Activated T-helper 2 cell treated with anti-CD3 and anti-CD28 coated beads, Interferon-gamma antibody, Interleukin-2, Interleukin-4, amounts not matched to agents 10 μg/mL and 5 μg/mL and 100 μg/mL, durations not matched to agents 14 hours and 24 hours and 36 hours (primary cell): ENCODE measurements around the gene KCNF1. TPM values are rescaled to one million over a fixed set of nuclear protein-coding genes. Genes with fewer than 3 reads are reported as not detected.

Experiments used
- DNase-seq: peaks from one replicate; pipeline ENCODE4 v3.0.0; 2021; ENCODE audit warnings: low spot score
- H3K27ac Mint-ChIP-seq: one replicate; pipeline ENCODE4 v1.8.0; 2021; ENCODE audit warnings: mixed read lengths
- H3K27me3 Mint-ChIP-seq: one replicate; pipeline ENCODE4 v1.8.0; 2021; ENCODE audit warnings: low read depth, mixed read lengths
- H3K36me3 Mint-ChIP-seq: one replicate; pipeline ENCODE4 v1.8.0; 2021; ENCODE audit warnings: low read depth, mixed read lengths
- H3K4me1 Mint-ChIP-seq: one replicate; pipeline ENCODE4 v1.8.0; 2021; ENCODE audit warnings: low read depth, mixed read lengths
- H3K4me3 Mint-ChIP-seq: one replicate; pipeline ENCODE4 v1.8.0; 2021; ENCODE audit warnings: low read depth, mild to moderate bottlenecking, moderate library complexity, mixed read lengths
- H3K9me3 Mint-ChIP-seq: one replicate; pipeline ENCODE4 v1.8.0; 2021; ENCODE audit warnings: mixed read lengths
- intact Hi-C: fragments of 100-400 bp; cut with micrococcal nuclease; formaldehyde crosslinking; loops from one replicate; pipeline ENCODE4 v1.15.1; 2023
- total RNA-seq: library from RNA; stranded (reverse); gene quantifications from 2 replicates; pipeline ENCODE4 v1.2.3, GENCODE V29; 2022

Gene KCNF1
- total RNA-seq, 1 donor from 2014 or later = not detected

DNA sequence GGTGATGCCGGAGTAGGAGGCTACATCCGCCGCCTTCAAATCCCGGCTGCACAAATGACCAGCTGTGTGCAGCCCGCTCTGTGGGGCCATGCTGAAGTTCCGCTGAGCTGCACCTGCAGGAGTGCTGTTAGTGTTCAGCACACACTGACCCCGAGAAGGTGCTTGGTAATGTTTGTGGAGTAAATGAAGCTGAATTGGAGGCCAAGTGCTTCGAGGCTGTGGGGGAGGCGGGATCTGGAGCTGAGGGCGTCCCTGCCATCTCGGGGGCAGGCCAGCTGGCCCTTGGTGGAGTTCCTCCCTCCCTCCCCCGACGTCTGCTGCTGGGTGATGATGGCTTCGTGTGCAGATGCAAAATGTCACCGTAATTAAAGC, 23.2 kb downstream of the KCNF1 start:
- Mint-ChIP-seq H3K27ac (no peak overlapping the region), H3K27me3 (peaks cover 3% of the 10 kb centered on the region), H3K4me1 (peaks cover 2% of the 10 kb centered on the region), H3K36me3 (no peaks in the 10 kb centered on the region), H3K4me3 (no peak overlapping the region), H3K9me3 (peaks cover 15% of the 10 kb centered on the region)
- DNase-seq = no peak
- intact Hi-C loops = no loop called here

DNA sequence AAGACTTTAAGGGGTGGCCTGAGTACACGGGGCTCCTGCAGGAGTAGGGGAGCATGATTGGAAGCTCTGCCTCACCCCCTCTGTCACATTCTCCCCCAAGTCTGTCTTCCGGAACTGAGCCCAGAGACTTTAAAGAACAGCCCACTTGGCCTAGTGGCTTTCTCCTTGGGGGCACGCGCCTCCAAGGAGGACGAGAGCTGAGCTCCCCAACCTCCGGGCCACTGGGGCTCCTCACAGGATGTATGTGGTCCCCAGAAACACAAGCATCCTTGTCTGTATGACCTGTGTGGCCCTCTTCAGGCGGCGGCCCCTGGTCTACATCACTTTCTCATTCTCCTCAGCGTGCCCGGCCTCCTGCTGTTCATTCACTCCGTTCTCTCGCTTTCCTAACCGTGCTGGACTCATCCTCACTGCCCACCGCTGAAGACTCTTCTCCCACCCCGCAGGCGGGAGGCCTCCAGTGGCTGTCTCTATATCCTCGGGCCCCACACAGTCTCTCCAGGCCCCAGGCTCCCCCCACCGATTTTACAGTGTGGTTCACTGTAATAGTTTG, 23.7 kb downstream of the KCNF1 start:
- Mint-ChIP-seq H3K27ac (no peak overlapping the region), H3K4me1 (peaks cover 2% of the 10 kb centered on the region), H3K4me3 (no peak overlapping the region), H3K27me3 (no peaks in the 10 kb centered on the region), H3K9me3 (peaks cover 15% of the 10 kb centered on the region), H3K36me3 (no peaks in the 10 kb centered on the region)
- intact Hi-C loops = no loop called here
- no peak for DNase-seq

DNA sequence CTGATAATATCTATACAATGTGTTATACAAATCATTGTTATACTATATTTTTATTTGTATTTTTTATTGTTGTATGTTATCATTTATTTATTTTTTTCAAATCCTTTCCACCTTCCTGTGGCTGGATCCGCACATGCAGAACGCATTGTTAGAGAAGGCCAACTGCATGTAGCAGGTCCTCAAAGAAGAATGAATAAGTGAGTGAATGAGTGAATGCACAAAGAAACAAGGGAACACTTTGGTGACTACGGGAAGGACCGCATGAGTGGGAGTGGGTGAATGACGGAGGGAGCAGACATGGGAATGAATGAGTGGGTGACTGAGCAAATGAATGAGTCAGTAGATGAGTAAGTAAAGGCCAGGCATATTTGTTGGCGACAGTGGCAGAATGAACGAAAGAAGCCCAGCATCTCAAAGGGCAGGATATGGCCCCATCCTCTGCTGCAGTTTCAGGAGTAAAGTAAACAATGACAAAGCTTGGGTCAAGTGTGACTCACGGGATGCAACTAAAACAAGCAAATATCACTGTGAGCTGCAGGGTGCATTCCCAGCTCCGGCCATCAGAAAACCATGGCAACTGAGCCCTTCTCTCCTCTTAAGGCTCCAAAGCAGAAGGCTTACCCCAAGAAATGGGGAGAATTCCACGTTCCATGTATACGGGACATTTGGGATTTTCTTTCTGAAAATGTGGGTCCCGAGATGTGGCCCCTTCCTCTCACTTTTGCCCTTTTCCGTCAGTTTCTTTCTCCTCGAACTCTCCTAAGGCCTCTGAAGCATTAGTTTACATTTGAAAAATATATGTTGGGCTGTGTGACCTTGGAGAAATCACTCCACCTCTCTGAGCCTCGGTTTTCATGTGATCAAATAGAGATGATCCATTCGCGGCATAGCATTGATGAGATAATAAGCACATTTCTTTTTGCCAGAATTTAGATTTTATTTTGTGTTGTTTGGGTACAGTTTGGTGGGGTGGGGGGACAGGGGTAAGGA, 24.5 kb downstream of the KCNF1 start:
- DNase-seq = no peak
- Mint-ChIP-seq H3K36me3 (no peaks in the 10 kb centered on the region), H3K27ac (no peak overlapping the region), H3K9me3 (peaks cover 15% of the 10 kb centered on the region), H3K4me1 (peaks cover 2% of the 10 kb centered on the region), H3K27me3 (no peaks in the 10 kb centered on the region), H3K4me3 (no peak overlapping the region)
- intact Hi-C loops = no loop called here

DNA sequence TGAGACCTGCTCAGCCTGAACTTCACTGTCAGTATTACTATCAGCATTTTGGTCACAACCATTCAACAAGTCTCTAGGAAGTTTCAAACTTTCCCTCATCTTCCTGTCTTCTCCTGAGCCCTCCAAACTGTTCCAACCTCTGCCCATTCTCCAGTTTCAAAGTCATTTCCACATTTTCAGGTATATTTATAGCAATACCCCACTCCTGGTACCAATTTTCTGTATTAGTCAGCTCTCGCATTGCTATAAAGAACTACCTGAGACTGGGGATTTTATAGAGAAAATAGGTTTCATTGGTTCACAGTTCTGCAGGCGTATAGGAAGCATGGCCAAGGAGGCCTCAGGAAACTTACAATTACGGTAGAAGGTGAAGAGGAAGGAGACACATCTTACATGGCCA, 27.3 kb downstream of the KCNF1 start:
- H3K4me3 Mint-ChIP-seq = no peak overlapping the region
- DNase-seq = no peak
- no peaks in the 10 kb centered on the region for H3K27me3 Mint-ChIP-seq
- H3K9me3 Mint-ChIP-seq = peaks cover 15% of the 10 kb centered on the region
- peaks cover 2% of the 10 kb centered on the region for H3K4me1 Mint-ChIP-seq
- H3K27ac Mint-ChIP-seq = no peak overlapping the region
- H3K36me3 Mint-ChIP-seq = no peaks in the 10 kb centered on the region
- intact Hi-C loops = no loop called here

DNA sequence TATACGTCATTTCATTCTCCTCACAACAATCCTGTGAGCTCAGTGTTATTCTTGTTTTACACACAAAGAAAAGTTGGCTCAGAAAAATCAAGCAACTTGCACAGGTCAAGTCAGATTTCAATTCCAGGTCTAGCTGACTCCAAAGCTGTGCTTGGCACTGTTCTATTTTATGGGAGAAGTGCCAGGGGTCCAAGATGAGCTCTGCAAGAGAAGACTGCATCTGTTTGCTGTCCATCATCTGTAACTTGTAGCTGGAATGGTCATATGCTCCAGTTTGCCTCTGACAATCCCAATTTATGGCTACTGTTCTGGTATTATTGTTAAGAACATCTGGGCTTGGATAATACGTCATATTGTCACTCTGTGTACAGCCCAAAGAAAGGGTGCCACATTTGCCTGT, 28.9 kb downstream of the KCNF1 start:
- no peak overlapping the region for H3K4me3 Mint-ChIP-seq
- H3K36me3 Mint-ChIP-seq = no peaks in the 10 kb centered on the region
- peaks cover 2% of the 10 kb centered on the region for H3K4me1 Mint-ChIP-seq
- peaks cover 15% of the 10 kb centered on the region for H3K9me3 Mint-ChIP-seq
- intact Hi-C loops = no loop called here
- H3K27ac Mint-ChIP-seq = no peak overlapping the region
- H3K27me3 Mint-ChIP-seq = peaks cover 3% of the 10 kb centered on the region
- no peak for DNase-seq

DNA sequence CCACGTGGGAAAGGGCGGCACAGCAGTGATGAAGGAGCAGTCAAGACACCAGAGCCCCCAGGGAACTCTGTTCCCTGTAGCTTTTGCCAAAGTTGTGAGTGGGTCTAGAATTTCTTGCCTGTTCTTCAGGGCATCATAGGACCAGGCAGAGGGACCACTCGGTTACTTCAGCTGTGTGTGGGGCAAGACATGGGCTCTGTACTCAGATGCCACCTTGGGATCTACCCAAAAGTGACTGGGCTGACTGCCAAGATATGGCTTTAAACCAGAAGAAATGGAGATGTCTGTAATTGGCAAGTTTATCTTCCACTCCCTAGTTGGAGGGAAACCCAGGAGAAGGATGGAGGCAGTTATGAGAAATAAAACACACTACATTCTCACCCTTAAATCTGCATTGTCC, 29.6 kb downstream of the KCNF1 start:
- no peak for DNase-seq
- Mint-ChIP-seq H3K27me3 (peaks cover 3% of the 10 kb centered on the region), H3K4me1 (no peaks in the 10 kb centered on the region), H3K36me3 (no peaks in the 10 kb centered on the region), H3K4me3 (no peak overlapping the region), H3K9me3 (peaks cover 15% of the 10 kb centered on the region), H3K27ac (no peak overlapping the region)
- intact Hi-C loops = no loop called here

DNA sequence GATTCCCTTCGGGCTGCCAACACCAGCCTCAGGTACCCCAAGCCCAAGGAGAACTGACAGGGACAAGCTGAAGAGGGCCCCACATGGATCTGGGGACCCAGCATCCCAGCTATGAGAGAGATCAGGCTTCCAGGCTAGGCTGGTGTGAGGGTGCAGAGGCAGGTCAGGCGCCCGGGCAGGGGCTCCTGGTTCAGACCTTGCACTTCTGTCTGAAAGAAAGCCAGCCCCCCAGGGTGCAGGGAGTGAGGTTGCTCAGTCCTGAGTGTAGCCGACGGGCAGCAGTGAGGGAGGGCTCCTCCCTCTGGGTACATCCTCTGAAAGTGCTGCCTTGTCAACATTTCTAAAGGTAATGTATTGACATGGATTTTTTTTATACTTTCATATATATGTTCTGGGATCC, 33.1 kb downstream of the KCNF1 start:
- DNase-seq = no peak
- intact Hi-C loops = no loop called here
- H3K27me3 Mint-ChIP-seq = peaks cover 8% of the 10 kb centered on the region
- no peak overlapping the region for H3K4me3 Mint-ChIP-seq
- no peaks in the 10 kb centered on the region for H3K36me3 Mint-ChIP-seq
- H3K4me1 Mint-ChIP-seq = no peaks in the 10 kb centered on the region
- no peaks in the 10 kb centered on the region for H3K9me3 Mint-ChIP-seq
- no peak overlapping the region for H3K27ac Mint-ChIP-seq

DNA sequence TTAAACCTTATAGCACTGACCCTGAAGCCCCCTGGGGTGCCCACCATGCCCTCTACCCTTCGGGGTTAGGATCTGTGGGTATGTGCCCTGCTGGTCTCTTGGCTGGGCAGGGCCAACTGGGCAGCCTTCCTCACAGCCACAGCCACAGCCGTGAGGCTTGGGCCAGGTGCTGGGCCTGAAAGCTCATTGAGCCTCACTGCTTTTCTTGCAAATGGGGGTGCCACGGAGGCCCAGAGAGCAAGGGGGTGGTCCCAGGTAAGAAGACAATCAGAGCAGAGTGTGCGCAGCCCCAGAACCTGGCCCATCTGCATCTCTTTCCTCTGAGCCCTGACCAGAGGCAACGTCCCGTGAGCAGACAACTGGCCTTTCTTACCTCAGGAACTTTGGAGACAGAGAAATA, 34.7 kb downstream of the KCNF1 start:
- Mint-ChIP-seq H3K9me3 (no peaks in the 10 kb centered on the region), H3K4me3 (no peak overlapping the region), H3K36me3 (no peaks in the 10 kb centered on the region), H3K27me3 (peaks cover 8% of the 10 kb centered on the region), H3K4me1 (no peaks in the 10 kb centered on the region), H3K27ac (no peak overlapping the region)
- intact Hi-C loops = no loop called here
- no peak for DNase-seq

DNA sequence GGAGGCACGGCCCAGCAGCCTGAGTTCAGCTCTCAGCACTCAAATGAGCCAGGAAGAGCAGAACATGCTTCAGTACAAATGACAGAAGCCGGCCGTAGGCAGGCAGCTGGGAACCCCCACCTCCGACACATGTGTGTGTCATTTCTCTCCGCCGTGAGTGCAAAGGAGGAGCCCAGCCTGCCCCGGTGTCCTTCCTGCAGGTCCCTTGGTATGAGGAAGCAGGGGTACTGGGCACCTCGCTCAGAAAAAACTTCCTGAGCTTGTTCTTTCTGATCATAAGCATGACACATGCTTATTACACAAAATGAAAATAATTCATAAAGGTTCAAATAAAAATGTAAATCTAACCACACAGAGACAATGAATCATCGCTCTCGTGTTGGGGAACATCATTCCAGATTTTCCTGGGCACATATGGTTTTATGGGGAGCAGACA, 35.3 kb downstream of the KCNF1 start:
- intact Hi-C loops = no loop called here
- no peak for DNase-seq
- no peaks in the 10 kb centered on the region for H3K4me1 Mint-ChIP-seq
- H3K27ac Mint-ChIP-seq = no peak overlapping the region
- H3K27me3 Mint-ChIP-seq = peaks cover 8% of the 10 kb centered on the region
- no peaks in the 10 kb centered on the region for H3K36me3 Mint-ChIP-seq
- H3K4me3 Mint-ChIP-seq = no peak overlapping the region
- H3K9me3 Mint-ChIP-seq = no peaks in the 10 kb centered on the region

DNA sequence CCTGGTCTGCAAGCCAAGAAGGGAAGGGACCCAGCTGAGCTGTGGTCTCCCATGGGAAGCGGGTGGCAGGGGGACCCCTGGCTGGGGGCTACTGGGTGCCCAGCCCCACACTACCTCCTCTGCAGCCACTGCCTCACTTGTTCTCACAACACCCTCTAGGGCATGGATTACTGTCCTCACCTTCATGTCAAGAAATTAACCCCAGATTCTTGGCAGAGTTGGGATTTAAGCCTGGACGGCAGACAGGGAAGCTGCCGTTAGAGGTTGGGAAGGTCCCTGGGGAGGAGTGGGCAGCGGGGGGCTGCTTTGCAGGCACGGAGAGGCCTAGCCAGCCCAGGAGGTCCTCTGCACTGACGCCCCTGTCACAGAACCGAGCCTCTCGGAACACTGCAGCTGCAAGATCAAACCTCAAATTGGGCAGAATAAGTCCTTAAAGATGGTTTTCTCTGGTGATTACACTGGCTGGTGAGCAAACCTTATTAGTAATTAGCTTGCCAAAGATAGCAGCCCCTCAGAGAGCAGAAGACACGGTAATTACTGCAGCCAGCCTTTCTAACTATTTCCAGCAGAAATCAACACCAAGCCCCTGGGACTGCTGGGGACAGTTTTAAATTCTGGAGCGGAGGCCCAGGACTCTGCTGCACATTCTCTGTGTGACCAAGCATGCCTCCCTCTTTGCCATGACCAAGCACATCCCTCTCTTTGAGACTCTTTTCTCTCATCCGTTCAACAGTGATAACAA, 35.9 kb downstream of the KCNF1 start:
- no peak overlapping the region for H3K27ac Mint-ChIP-seq
- peaks cover under 1% of the 10 kb centered on the region for H3K9me3 Mint-ChIP-seq
- H3K4me3 Mint-ChIP-seq = no peak overlapping the region

DNA sequence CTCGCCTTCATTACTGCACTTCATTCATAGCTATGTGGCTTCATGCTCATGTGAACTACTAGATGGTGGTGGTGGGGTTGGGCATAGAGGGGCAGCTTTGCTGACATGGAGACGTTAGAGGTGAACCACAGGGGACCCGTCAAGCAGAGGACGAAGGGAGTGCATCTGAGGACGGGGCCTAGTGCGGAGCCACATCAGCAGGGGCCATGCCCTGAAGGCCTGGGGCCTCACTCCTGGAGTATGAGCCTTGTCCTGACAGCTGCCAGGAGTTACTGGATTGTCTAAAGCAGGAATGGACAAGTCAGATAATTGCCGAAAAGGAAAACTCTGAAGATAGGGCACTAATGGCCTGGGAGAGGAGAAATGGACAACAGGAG, 36.4 kb downstream of the KCNF1 start:
- H3K27me3 Mint-ChIP-seq = peaks cover 8% of the 10 kb centered on the region
- peaks cover 7% of the 10 kb centered on the region for H3K9me3 Mint-ChIP-seq
- intact Hi-C loops = no loop called here
- H3K4me1 Mint-ChIP-seq = no peaks in the 10 kb centered on the region
- H3K27ac Mint-ChIP-seq = no peak overlapping the region
- peaks cover 3% of the 10 kb centered on the region for H3K36me3 Mint-ChIP-seq
- DNase-seq = no peak
- no peak overlapping the region for H3K4me3 Mint-ChIP-seq

More for the DNA sequence above, 35.9 kb downstream of the KCNF1 start:
- intact Hi-C loops = no loop called here
- H3K27me3 Mint-ChIP-seq = peaks cover 8% of the 10 kb centered on the region
- no peak for DNase-seq
- no peaks in the 10 kb centered on the region for H3K36me3 Mint-ChIP-seq
- H3K4me1 Mint-ChIP-seq = no peaks in the 10 kb centered on the region

DNA sequence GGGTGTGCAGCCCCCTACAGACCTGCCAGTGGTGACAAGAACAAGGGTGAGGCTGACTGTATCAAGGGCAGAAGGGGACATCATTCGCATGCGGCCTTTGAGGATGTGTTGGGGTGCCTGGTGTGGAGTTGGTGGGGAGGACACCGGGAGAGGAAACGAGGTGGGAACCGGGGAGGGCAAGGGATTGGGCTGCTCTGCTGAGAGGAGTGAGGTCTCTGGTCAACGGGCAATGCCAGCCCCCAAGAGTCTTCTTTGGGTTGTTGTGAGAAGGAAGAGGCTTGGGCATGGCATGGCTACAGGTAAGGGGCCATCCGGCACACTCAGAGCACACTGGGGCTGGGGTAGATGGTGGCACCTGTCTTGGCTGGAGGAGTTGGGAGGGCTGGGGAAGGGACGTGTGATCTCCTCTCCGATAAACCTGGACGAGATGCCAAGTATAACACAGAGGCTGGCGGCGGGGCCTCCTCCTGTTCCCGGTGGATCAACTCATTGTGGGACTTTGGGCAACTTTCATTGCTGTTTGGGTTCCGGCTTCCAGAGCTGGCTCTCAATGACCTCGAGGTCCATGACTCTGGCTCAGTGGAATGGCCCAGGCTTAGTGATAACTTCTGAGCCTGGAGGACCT, 37.0 kb downstream of the KCNF1 start:
- intact Hi-C loops = no loop called here
- Mint-ChIP-seq H3K27me3 (peaks cover 10% of the 10 kb centered on the region), H3K9me3 (peaks cover 12% of the 10 kb centered on the region), H3K27ac (no peak overlapping the region), H3K4me1 (no peaks in the 10 kb centered on the region), H3K36me3 (peaks cover 7% of the 10 kb centered on the region), H3K4me3 (no peak overlapping the region)
- DNase-seq = no peak
